K562 (cell line): ENCODE data around the gene CFAP54. TPM values are rescaled to one million over a fixed set of nuclear protein-coding genes. Genes with fewer than 3 reads are reported as not detected.

Experiments used
- ATAC-seq: fragments of 200-7000 bp; cut with Tn5 transposase; 3 replicates; pipeline ENCODE4 v1.9.1; 2020; ENCODE audit warnings: moderate library complexity
- BruUV-seq: library from RNA; stranded (reverse); fragments of 400-500 nt; replicated peaks from 2 replicates; lab custom pipeline; 2021; lab: Mats Ljungman, UMichigan
- CTCF ChIA-PET: fragments of 300-600 bp; formaldehyde crosslinking; extraction: SDS; loops from one replicate; lab custom pipeline; 2021; ENCODE audit warnings: low intra/inter-chr PET ratio; lab: Yijun Ruan, JAX
- POLR2A ChIA-PET: fragments of 300-600, 350-650 bp; sonication (Branson Sonifier 250); formaldehyde crosslinking; extraction: SDS; loops from one replicate; lab custom pipeline; 2021; ENCODE audit warnings: antibody characterized with exemption, inconsistent platforms; lab: Yijun Ruan, JAX
- DNase-seq, 4 experiments: peaks; one replicate each; pipeline versions ENCODE4 v3.0.0 to v3.0.0-alpha.2; 2011 to 2018; ENCODE audit warnings: low spot score in 3 of 4, mixed read lengths in 3 of 4; ENCODE audit errors: extremely low read depth in 1 of 4
- FAIRE-seq: peaks from 2 replicates; lab custom pipeline; 2011; peaks lifted over from hg19 to GRCh38; lab: Jason Lieb, UNC
- H2AFZ ChIP-seq: 2 replicates; pipeline ENCODE4 v1.6.0; 2011; ENCODE audit warnings: low read depth, low read length, control low read depth, inconsistent platforms
- H3K27ac ChIP-seq: fragments of 200-600 bp; 3 replicates; pipeline ENCODE4 v1.8.0; 2011; ENCODE audit warnings: low read depth, mild to moderate bottlenecking, control low read depth, inconsistent platforms, low read length, moderate library complexity, mixed read lengths; ENCODE audit errors: extremely low read depth
- H3K27me3 ChIP-seq, 2 experiments: fragments of 300-600 bp in 1 of 2; 2 replicates in 1 of 2; 3 replicates in 1 of 2; pipeline versions ENCODE4 v1.6.0 to v1.8.0; 2011; ENCODE audit warnings: inconsistent platforms in 2 of 2, low read length in 2 of 2, mild to moderate bottlenecking in 1 of 2, mixed read lengths in 1 of 2, moderate library complexity in 1 of 2; ENCODE audit not compliant: control insufficient read depth in 2 of 2, insufficient read depth in 2 of 2
- H3K36me3 ChIP-seq: fragments of 300-600 bp; 3 replicates; pipeline ENCODE4 v1.8.0; 2011; ENCODE audit warnings: mild to moderate bottlenecking, low read length, inconsistent platforms; ENCODE audit not compliant: control insufficient read depth, insufficient read depth
- H3K4me1 ChIP-seq, 2 experiments: fragments of 200-600 bp in 1 of 2; replicated peaks in 1 of 2; 2 replicates in 1 of 2; 3 replicates in 1 of 2; pipeline versions ENCODE4 v1.5.1 to v1.8.0; 2011; ENCODE audit warnings: inconsistent platforms in 2 of 2, low read length in 2 of 2, mild to moderate bottlenecking in 1 of 2, mixed read lengths in 1 of 2, moderate library complexity in 1 of 2; ENCODE audit not compliant: control insufficient read depth in 2 of 2, insufficient read depth in 2 of 2
- H3K4me2 ChIP-seq: 2 replicates; pipeline ENCODE4 v1.6.1; 2011; ENCODE audit warnings: low read length, control low read depth, inconsistent platforms, mixed read lengths; ENCODE audit not compliant: insufficient read depth
- H3K4me3 ChIP-seq: fragments of 200-600 bp; sonication (generic), shearing (Covaris generic); 2 replicates; pipeline ENCODE4 v1.5.1; 2016; ENCODE audit warnings: control low read depth, inconsistent platforms
- H3K79me2 ChIP-seq: fragments of 200-600 bp; 3 replicates; pipeline ENCODE4 v1.8.0; 2011; ENCODE audit warnings: low read length, inconsistent platforms; ENCODE audit not compliant: control insufficient read depth, insufficient read depth
- H3K9ac ChIP-seq, 2 experiments: 2 replicates each; pipeline versions ENCODE4 v1.6.0 to v1.6.1; 2011; ENCODE audit warnings: low read depth in 2 of 2, low read length in 2 of 2, control low read depth in 1 of 2, inconsistent platforms in 1 of 2, mild to moderate bottlenecking in 1 of 2, mixed read lengths in 1 of 2; ENCODE audit not compliant: insufficient read depth in 1 of 2
- H3K9me1 ChIP-seq: one replicate; pipeline ENCODE4 v1.6.0; 2011; ENCODE audit warnings: inconsistent platforms, mild to moderate bottlenecking, low read length, moderate library complexity; ENCODE audit not compliant: control insufficient read depth, insufficient read depth
- H3K9me3 ChIP-seq: replicated peaks from 2 replicates; pipeline ENCODE4 v1.5.1; 2011; ENCODE audit warnings: low read depth, low read length, inconsistent platforms; ENCODE audit not compliant: control insufficient read depth, insufficient read depth
- H4K20me1 ChIP-seq: replicated peaks from 2 replicates; pipeline ENCODE4 v1.6.1; 2011; ENCODE audit warnings: low read length, inconsistent platforms, mixed read lengths; ENCODE audit not compliant: control insufficient read depth, insufficient read depth
- CREBBP ChIP-seq: IDR thresholded peaks from one replicate; pipeline ENCODE4 v1.6.1; 2012; ENCODE audit warnings: low read depth, mild to moderate bottlenecking, control low read depth, inconsistent platforms, low read length
- HNRNPUL1 ChIP-seq: fragments of 200-400 bp; formaldehyde crosslinking; IDR thresholded peaks from 2 replicates; pipeline ENCODE4 v1.6.1; 2017; ENCODE audit warnings: low read length
- RERE ChIP-seq: sonication (generic); formaldehyde crosslinking; IDR thresholded peaks from 2 replicates; pipeline ENCODE4 v1.8.0; 2023; ENCODE audit warnings: missing genetic modification reagents, mild to moderate bottlenecking, borderline replicate concordance
- XRCC3 ChIP-seq: fragments of 450-650 bp; IDR thresholded peaks from 2 replicates; pipeline ENCODE4 v1.6.1; 2017; ENCODE audit warnings: mild to moderate bottlenecking, moderate library complexity
- ZNF140 ChIP-seq: fragments of 250-450 bp; sonication (Bioruptor Pico); IDR thresholded peaks from 2 replicates; pipeline ENCODE4 v1.8.0; 2021; ENCODE audit warnings: moderate library complexity, mild to moderate bottlenecking, inconsistent platforms
- ZNF444 ChIP-seq: fragments of 250-450 bp; sonication (Bioruptor Pico); IDR thresholded peaks from 2 replicates; pipeline ENCODE4 v1.4.0; 2020; ENCODE audit warnings: mild to moderate bottlenecking, moderate library complexity
- ZNF445 ChIP-seq: fragments of 250-450 bp; sonication (Bioruptor Pico); IDR thresholded peaks from 2 replicates; pipeline ENCODE4 v1.4.0; 2020; ENCODE audit warnings: low read depth, mild to moderate bottlenecking, moderate library complexity
- WGBS: fragments of 100-300 bp; shearing (Covaris generic); methylation state at CpG from one replicate; pipeline ENCODE4 v1.1.6; 2016; ENCODE audit warnings: low coverage, mixed read lengths; ENCODE audit not compliant: insufficient coverage; ENCODE audit errors: missing lambda C conversion rate; 5-methylcytosine and 5-hydroxymethylcytosine counted together
- in situ Hi-C: fragments of 300-500 bp; cut with MboI; formaldehyde crosslinking; loops from 4 replicates; pipeline ENCODE4 v1.15.0; 2018; ENCODE audit warnings: inconsistent platforms, mixed read lengths
- intact Hi-C: fragments of 100-400 bp; cut with micrococcal nuclease; formaldehyde crosslinking; loops from 2 replicates; pipeline ENCODE4 v1.14.2; 2022
- polyA plus RNA-seq, 8 experiments: library from polyadenylated mRNA; depleted of rRNA in 4 of 8; stranded (reverse) in 5 of 8; unstranded in 3 of 8; fragments of >200 nt; fragmentation: Nextera tagmentation in 2 of 8; fragmentation: Illumina TruSeq in 1 of 8; extraction: Ambion mirVana in 2 of 8; extraction: Trizol in 1 of 8; gene quantifications; 2 replicates each; pipeline versions ENCODE4 v1.2.1 to v1.2.3, GENCODE V29; 2011 to 2014; ENCODE audit warnings: inconsistent platforms in 1 of 8, missing spikeins in 1 of 8
- total RNA-seq, 7 experiments: library from RNA; depleted of rRNA in 6 of 7; stranded (reverse); fragments of >200 nt in 6 of 7; fragmentation: Illumina TruSeq in 2 of 7; extraction: Trizol in 2 of 7; gene quantifications; 2 replicates each; pipeline versions ENCODE4 v1.2.1 to v1.2.3, GENCODE V29; 2011 to 2021; ENCODE audit warnings: low replicate concordance in 1 of 7

The CFAP54 gene
- total and polyA plus RNA-seq, 9 of the 15 experiments (the other 6 are each of a cell fraction or from before 2014, with no cell fraction given) = 0.03 to 0.23 (median 0.10) TPM; not detected in 3

- TF ChIP-seq RERE (no peak), CREBBP (no peak), XRCC3 (no peak)
Observed at GRCh38 chr12:96886998-96887677, 397.8 kb downstream of the CFAP54 start (continued).

- Histone ChIP-seq H3K27ac (no peak overlapping the region), H3K9me3 (no peaks in the 10 kb centered on the region), H2AFZ (no peak overlapping the region), H3K4me1 (no peaks in the 10 kb centered on the region; a peak in 3 of 5 replicates), H3K9ac (no peak overlapping the region), H3K79me2 (no peaks in the 10 kb centered on the region), H3K4me2 (no peak overlapping the region), H4K20me1 (no peaks in the 10 kb centered on the region), H3K9me1 (no peaks in the 10 kb centered on the region), H3K36me3 (no peaks in the 10 kb centered on the region), H3K4me3 (no peak overlapping the region), H3K27me3 (no peaks in the 10 kb centered on the region)
- no peak for TF ChIP-seq HNRNPUL1
- TF ChIP-seq ZNF444 = no peak
- TF ChIP-seq ZNF445 = no peak
- TF ChIP-seq ZNF140 (CRISPR knock-in tag) = no peak
- POLR2A ChIA-PET = no interaction called here
- FAIRE-seq = no peak
- CTCF ChIA-PET = no interaction called here
- BruUV-seq = no TSS peak
- in situ Hi-C loops = no loop called here
- WGBS = 5% methylated on average over 5 of the region's 5 CpGs
- no peak for ATAC-seq
- no peak for DNase-seq
- intact Hi-C loops = loop anchor here (5.0 kb wide), 1 partner anchor 98 kb away; no protein-coding TSS in a partner anchor
Observed at GRCh38 chr12:96889273-96889933, 400.0 kb downstream of the CFAP54 start.
